Non-pigmented ciliary epithelial cell (primary cell): Measurements from ENCODE around the gene CCDC191.

ENCODE experiments used
- DNase-seq: peaks from one replicate; pipeline ENCODE4 v3.0.0-alpha.2; 2010; ENCODE audit warnings: low read depth

CCDC191 gene

GRCh38 chr3:114060906-114061655 lies 4.8 kb upstream of the CCDC191 start:
- no peak for DNase-seq

GRCh38 chr3:114058646-114059045 lies 2.3 kb upstream of the CCDC191 start:
- no peak for DNase-seq

DNA sequence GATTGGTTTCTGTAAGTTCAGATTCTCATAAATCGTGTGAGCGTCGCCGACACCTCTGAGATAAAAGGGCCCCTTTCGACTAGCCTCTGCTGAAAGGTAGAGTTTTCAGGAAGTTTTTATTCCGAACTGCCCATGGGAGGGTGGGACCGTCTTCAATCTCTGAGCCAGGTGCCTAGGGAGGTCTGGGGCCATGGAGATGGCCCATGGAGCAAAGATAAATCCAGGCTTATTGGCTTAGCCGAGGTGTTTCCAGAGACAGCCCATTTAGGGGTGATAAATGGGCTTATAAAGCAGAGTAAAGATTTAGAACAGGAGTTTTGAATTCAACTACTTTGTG lies 653 bp upstream of the CCDC191 start:
- no peak for DNase-seq

DNA sequence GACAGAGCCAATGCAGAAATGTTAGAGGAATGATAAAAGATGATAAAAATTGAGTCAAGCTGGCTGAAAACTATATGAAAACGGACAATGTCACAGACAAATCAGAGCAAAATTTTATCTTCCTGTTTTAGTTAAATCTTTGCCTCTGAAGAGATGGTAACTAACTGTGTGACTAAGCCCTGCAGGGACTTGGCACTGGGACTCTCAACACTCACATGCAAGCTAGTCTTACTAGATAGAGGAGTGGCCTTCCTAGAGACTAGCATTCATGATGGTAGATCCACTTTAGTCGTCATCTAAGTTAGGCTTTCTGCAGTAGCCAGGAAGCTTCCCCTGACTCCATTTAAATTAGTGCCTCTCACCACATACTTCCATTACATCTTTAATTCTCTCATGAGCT lies 4.1 kb downstream of the CCDC191 start:
- no peak for DNase-seq

DNA sequence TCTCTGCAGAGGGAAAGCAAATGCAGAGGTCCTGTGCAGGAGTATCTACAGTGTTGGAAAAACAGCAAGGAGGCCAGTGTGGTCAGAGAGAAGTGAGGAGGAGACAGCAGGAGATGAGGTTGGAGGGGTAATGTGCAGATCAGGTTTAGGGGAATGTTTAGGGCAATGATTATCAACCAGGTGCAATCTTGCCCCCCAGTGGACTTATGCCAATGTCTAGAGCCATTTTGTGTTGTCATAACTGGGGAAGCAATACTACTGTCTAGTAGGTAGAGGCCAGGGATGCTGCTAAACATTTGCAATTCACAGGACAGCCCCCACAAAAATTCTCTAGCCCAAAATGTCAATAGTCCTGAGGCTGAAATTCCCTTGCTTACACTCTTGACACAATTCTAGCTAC lies 13.1 kb downstream of the CCDC191 start:
- DNase-seq = no peak

GRCh38 chr3:114035896-114036295 lies 20.4 kb downstream of the CCDC191 start:
- DNase-seq = no peak

DNA sequence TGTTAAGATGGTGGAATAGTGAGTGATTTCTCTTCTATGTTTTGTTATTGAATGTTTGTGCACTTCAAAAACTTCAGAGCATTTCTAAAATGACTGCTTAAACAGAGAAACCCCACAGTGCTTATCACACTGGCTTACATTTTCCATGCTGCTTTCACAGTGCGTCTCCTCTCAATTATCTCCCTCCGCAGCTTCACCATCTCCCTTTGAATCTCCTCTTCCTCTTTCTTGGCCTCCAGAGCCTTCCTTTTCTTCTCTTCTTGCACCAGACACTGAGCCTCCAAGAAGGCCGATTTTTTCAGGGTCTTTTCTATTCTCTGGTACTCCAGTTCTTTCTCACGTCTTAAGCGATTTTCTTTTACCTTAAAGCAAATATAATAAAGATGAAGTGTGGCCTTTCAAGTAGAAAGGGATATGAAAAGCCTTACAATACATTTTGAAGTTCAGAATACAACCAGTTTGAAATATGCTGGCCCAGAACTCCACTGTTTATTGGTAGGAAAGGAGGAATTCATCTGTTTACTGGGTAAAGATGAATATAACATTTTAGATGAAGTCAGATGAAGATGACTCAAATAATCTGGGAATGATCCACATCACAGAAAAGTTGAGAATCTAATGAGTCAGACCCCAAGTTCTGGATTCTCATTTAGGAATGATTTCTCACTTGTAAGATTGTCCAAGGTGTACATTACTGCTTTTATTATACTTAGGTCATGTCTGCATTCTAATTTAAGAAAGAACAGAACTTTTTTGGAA lies 21.4 kb downstream of the CCDC191 start:
- no peak for DNase-seq

DNA sequence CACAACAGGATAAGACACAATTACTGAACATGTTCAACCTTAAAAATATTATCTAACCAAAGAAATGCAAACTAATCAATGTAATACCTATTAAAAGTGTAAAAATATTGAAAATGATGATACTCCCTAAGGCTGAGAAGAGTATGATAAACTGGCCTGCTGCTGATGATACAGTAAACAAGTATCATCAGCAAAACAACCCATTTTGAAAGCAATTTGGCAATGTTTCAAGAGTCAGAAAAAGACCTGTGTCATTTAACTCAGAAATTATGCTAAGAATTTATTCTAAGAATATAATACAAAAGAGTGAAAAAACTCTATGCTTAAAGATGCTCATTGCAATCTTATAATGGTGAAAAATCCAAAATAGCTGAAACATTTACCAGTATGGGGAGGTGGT lies 22.1 kb downstream of the CCDC191 start:
- no peak for DNase-seq

DNA sequence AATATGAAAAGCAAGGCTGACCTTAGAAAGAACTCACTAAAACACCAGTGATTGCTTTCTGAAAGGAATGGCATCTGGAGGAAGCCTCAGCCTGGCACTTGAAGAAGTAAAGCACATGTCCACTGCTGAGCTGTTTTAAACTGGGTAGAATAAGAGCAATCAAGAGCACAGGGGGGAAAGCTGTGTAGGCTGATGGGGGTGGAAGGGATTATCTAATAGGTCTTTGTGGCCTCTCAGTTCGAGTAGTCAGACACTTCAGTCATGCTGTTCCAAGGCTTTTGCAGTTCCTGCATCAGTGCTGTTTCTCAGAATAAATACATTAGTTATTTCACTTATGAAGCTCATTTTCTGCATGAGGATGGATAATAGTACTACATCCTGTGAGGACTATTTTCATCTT lies 22.6 kb downstream of the CCDC191 start:
- no peak for DNase-seq

GRCh38 chr3:114026331-114026730 lies 30.0 kb downstream of the CCDC191 start:
- DNase-seq = no peak

DNA sequence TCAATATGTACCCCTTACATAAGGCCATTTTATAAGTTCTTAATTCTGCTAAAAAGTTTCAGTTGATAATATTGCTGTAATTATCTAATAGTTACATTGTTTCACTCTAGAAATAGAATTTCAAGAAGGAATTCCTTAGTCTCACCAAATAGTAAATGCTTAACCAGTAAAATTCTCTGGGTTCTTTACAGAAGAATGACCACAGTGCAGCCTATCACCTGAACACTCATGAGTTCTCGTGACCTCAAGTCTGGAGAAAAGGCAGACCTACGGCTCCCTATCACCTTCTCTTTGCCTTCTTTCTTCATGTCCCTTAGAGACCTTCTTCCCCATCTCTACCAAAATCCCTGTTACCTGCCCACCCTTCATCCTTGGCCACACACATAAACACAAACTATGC lies 30.9 kb downstream of the CCDC191 start:
- DNase-seq = no peak

DNA sequence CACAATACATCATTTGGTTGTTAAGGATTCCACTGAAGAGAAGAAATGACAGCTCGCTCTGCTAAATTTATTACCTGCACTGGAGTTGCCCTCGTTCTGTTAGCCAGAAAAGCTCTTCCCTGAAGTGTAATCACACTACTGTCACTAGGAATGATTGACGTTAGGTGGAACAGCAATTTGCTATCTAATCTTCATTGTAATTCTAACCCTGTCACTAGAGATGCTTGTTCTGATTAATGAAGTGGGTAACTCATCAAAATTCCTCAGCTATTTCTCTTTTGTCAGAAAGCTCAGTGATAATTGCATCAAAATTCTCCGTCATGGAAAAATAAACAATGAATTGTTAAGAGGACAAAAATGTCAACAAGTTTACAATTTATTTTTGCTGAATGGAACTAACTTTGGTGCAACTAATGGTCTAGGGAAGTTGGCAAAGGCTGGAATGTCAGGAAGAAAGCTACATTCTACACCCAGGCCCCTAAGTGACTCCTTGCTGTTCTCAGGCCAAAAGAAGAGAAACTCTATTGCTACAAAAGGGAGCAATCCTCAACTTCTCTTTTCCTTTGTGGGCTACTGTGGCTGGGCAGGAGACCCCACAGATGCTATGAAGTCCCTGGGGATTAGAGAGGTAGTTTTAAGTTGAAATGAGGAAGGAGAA lies 34.1 kb downstream of the CCDC191 start:
- DNase-seq = no peak

DNA sequence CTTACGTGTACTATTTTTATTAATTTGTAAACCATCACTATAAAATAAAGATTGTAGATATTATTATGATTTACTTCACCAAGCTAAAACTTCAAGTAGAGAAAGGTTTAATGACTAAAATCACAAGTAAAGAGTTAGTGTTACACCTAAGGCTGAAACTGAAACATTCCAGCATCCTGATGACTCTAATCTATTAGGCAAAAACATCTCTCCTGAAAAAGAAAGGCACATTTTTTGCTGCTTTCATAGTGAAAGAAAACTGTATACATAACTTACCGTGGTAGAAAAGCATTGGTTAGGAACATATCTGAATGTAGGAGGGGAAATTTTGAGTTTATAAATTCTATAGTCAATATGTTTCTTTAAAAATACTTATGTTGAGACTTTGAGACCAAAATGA lies 35.4 kb downstream of the CCDC191 start:
- DNase-seq = no peak

- no peak for DNase-seq
Measured at GRCh38 chr3:114019486-114019885, 36.8 kb downstream of the CCDC191 start.

DNA sequence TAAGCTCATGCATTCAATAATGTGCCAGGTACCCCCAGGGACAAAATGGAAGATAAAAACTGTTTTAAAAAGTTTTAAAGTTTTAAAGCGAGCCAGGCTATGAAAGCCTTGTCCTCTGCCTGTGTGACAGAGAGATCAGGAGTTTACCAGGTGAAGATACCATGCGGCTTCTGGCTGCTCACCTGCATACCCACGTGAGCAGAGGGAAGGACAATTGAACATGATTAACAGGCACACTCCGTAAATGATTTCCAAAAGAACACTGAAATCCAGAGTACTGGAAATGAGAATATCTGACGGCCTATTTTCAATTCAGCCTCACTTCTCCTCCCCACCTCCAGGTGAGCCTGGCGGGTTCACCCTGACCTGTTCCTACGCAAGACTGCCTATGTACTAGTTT lies 42.1 kb downstream of the CCDC191 start:
- DNase-seq = no peak

DNA sequence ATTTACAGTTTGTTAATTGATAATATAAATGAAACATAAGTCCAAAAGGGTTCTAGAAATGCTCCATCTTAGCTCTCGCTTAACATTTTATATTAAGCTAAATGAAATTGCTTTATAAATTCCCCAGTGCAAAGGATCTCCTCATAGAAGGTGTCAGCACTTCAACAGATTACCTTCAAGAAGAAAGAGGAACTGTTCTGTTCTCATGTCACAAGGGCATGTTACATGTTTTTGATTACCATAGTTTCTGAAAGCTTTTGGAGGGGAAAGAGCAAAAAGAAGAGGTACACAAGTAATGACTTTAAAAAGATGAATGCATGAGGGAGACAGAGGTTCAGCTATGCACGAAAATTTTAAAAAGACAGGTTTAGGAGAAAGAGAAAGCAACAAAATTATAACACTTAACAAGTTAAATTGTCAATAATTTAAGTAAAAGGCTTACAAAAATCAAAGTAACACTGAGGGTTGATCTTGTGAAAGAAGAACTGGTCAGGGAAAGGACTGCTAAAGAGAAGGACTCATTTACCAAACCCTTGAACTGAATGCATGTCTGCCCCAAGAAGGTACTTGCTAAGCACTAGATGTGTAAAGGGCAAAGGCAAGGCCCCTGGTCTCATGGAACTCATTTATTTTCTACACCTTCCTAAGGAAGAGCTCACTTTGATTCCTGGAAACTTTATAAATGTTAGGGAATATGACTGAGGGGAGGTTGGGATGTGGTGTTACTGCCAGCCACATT lies 45.1 kb downstream of the CCDC191 start:
- no peak for DNase-seq

- DNase-seq = no peak
Measured at GRCh38 chr3:114005481-114005880, 50.8 kb downstream of the CCDC191 start.

- DNase-seq = no peak
Measured at GRCh38 chr3:113985541-113985940, 70.8 kb downstream of the CCDC191 start.

DNA sequence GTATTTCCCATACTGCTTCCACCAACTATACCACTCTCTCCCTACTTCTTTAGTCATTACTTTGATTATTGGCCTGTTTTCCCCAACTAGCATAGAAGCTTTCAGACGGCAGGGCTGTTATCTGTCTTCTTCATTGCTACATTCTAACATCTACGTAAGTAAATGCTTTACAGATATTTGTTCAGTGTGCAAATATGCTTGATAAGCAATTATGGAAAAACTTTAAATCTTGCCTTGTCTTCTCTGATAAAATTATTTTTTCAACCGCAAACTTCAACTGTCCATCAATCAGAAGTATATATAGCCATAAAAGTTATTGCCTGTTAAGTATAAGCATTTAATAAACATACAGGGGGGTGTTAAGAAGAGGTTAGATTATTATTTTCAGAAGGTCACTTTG lies 72.8 kb downstream of the CCDC191 start:
- DNase-seq = no peak

DNA sequence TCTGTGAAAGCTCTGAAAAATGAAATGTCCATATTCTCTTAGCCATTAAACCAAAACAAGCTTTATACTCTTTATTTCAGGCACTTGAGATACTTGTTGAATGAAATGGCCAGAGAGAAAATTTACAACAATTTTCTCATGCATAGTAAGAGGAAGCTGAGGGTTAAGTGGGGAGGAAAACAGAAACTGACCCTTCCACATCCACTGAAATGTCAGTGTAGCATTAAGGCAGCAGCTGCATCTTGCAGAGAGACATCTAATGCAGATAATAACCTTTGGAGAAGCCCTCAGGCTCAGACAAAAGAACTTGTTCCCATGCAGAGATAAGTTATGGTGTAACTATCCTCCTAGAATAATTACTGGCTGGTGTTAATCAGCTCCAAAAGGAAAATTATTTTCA lies 74.5 kb downstream of the CCDC191 start:
- DNase-seq = no peak

DNA sequence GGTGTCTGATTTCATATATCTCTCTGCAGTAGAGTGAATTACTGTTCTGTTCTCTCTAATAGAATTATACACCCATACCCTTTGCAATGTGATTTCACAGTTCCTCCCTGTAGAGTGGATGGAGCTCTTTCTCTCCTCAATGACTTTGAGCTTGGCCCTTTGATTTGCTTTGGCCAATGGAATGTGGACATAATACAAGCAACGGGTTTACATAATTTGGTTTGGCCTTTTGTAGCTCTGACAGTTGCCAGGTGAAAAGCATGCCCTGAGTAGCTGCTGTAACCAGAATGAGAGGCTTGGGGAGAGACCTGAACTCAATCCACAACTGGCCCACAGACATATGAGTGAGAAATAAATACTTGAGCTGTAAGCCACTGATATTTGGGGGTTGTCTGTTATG lies 76.4 kb downstream of the CCDC191 start:
- no peak for DNase-seq

DNA sequence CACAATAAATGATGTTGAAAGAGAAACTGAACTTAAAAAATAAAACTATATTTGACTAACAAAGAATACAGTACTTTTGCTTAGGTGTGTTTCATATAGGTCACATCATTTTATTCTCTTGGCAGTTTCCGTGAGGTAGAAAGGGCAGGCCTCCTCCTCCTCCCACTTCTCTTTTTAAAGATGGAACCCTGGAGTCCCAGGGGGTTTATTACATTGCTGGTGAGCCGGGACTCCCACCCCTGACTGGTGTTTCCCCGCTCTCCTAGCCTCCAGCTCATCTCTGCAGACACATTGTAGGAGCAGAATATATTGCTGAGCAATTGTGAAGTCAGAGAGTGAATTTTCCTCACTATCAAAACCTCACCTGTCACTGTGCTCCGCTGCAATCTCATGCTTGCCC lies 78.5 kb downstream of the CCDC191 start:
- no peak for DNase-seq

GRCh38 chr3:113968986-113969385 lies 87.3 kb downstream of the CCDC191 start:
- DNase-seq = no peak
